ENCODE data around the gene SULT4A1.

- TF ChIP-seq POLR2A (IDR thresholded peaks at IDR 0.05) (no peak), CTCF (IDR thresholded peaks at IDR 0.05) (no peak)
Observed at GRCh38 chr22:43878079-43878795, 15.9 kb upstream of the SULT4A1 start.

All from testis (tissue), 2 donors.